Effector memory CD4-positive, alpha-beta T cell (primary cell): ENCODE measurements around the gene TPPP.

Experiments
- DNase-seq, 3 donors: peaks; one replicate each; pipeline ENCODE4 v3.0.0-alpha.2; 2020
- H3K27ac ChIP-seq: 2 replicates; pipeline ENCODE4 v1.7.0; 2013; ENCODE audit warnings: mild to moderate bottlenecking, low read length, moderate library complexity; ENCODE audit not compliant: insufficient read depth, poor library complexity, severe bottlenecking
- H3K27me3 ChIP-seq: replicated peaks from 2 replicates; pipeline ENCODE4 v1.7.0; 2013; ENCODE audit warnings: mild to moderate bottlenecking, low read length; ENCODE audit not compliant: insufficient read depth, control insufficient read depth, poor library complexity, severe bottlenecking
- H3K36me3 ChIP-seq: 2 replicates; pipeline ENCODE4 v1.7.0; 2013; ENCODE audit warnings: mild to moderate bottlenecking, low read length, moderate library complexity; ENCODE audit not compliant: control insufficient read depth, insufficient read depth
- H3K4me1 ChIP-seq: 2 replicates; pipeline ENCODE4 v1.7.0; 2013; ENCODE audit warnings: low read length, mild to moderate bottlenecking; ENCODE audit not compliant: control insufficient read depth, insufficient read depth, poor library complexity, severe bottlenecking
- H3K4me3 ChIP-seq: 2 replicates; pipeline ENCODE4 v1.7.0; 2013; ENCODE audit warnings: low read length, low read depth, mild to moderate bottlenecking; ENCODE audit not compliant: insufficient read depth, poor library complexity, severe bottlenecking
- H3K9me3 ChIP-seq: 2 replicates; pipeline ENCODE4 v1.7.0; 2013; ENCODE audit warnings: mild to moderate bottlenecking, low read length, moderate library complexity; ENCODE audit not compliant: control insufficient read depth

The TPPP gene

DNA sequence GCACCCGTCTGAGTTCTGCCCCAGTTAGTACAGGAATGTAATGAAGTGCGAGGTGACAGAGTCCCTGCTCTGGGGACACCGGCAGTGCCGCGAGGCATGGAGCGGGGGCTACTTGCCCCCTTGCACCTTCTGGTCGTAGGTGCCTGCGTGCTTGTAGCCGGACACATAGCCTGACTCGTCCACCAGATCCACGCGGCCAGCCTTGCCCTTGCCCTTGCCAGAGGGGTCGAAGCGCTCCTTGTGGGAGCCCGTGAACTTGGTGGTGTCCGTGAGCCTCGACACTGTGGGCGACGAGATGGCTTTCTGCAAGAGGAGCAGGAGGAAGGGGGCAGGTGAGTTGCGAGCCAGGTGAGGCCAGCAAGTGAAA, 28.2 kb downstream of the TPPP start:
- Histone ChIP-seq H3K4me1 (no peaks in the 10 kb centered on the region), H3K4me3 (no peak overlapping the region), H3K9me3 (no peaks in the 10 kb centered on the region), H3K27ac (no peak overlapping the region), H3K27me3 (no peaks in the 10 kb centered on the region), H3K36me3 (peaks cover 31% of the 10 kb centered on the region)
- no peak for DNase-seq

DNA sequence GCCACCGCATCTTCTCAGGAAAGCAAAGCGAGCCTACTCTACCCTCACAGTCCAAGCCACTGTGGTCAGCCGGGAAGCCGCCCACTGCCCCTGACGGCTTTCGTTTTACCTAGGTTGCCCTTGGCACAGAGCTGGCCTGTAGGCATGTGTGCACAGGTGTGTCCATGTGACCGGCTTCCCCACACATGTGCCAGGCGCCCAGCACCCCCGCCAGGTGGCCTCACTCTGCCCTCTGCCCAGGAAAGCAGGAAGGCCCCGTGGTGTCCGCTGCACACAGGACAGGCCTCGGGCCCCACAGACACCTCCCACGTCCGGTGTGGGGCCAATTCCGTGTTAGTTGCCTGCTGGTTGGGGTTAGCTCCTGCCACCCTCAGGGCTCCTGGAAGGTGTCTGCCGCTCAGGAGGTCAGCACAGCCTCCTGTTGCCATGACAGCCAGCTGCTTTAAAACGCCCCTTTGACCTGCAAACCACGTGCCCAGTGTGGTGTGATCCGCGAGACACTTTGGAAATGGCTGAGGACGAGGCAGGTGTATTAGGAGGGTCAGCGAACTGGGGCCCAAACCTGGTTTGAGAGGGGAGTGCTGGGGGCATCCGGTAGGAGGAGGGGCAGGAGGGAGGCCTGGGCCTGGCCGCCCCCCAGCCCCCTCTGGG, 28.7 kb downstream of the TPPP start:
- H3K9me3 ChIP-seq, result no peaks in the 10 kb centered on the region
- no peaks in the 10 kb centered on the region for H3K4me1 ChIP-seq
- no peaks in the 10 kb centered on the region for H3K27me3 ChIP-seq
- DNase-seq, result no peak
- peaks cover 31% of the 10 kb centered on the region for H3K36me3 ChIP-seq
- H3K4me3 ChIP-seq, result no peak overlapping the region
- H3K27ac ChIP-seq, result no peak overlapping the region

DNA sequence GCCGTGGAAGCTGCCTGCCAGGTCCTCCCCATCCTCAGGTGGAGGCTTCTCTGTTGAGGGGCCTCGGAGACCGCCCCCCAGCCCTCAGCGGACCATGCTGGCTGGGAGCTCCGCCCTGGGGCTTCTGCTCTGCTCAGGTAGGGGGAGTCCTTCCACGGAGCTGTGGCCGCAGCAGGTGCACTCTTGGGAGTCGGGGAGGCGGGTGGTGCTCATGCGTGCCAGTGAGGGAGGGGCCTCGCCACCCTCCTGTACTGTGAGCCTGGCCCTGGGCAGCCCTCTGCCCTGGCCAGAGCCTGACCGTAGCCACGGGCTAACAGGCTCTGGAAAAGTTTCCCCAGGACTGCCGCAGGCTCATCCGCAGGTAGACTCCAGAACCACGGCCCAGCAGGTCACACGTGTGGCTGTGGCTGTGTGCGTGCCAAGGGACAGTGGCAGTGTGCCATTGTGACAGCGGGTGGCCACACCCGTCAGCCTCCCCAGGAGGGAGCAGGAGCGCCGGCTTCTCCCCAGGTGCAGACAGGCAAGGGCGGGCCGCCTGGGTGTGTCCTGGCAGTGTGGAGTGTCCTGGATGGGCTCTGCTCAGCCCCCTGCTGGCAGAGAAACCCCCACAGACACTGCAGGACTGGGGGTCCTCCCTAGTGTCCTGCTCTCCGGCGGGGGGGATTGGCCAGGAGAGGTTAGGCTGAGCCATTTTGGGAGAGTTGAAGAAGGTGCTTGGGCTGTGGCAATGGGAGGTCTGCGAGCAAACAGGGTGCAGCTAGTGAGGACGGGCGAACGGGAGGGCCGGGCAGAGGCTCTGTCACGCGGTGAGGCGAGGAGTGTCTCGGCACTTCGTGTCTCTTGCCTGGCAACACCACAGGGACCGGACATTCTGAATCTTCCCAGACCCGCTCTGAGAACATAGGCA, 29.5 kb downstream of the TPPP start:
- no peak overlapping the region for H3K4me3 ChIP-seq
- peaks cover 31% of the 10 kb centered on the region for H3K36me3 ChIP-seq
- no peaks in the 10 kb centered on the region for H3K9me3 ChIP-seq
- no peaks in the 10 kb centered on the region for H3K4me1 ChIP-seq
- no peak overlapping the region for H3K27ac ChIP-seq
- H3K27me3 ChIP-seq, result no peaks in the 10 kb centered on the region
- DNase-seq, result no peak

DNA sequence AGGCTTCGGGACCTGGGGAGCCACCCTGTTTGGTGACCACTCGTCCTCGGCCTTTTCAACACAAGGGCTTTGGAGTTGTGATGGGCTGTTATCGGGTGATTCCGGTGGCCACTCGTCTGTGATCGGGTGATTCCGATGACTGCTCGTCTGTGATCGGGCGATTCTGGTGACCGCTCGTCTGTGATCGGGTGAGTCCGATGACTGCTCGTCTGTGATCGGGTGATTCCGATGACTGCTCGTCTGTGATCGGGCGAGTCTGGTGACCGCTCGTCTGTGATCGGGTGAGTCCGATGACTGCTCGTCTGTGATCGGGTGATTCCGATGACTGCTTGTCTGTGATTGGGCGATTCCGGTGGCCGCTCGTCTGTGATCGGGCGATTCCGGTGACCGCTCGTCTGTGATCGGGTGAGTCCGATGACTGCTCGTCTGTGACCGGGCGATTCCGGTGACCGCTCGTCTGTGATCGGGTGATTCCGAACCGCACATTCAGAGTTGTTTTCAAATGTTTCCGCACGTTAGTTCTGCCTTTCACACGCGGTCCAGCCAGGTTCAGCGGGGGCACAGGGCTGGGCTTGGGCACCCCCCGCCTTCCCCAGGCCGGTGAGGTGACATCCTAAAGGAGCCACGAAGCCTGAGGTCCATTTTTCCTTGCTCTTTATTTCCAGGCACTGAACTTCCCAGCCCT, 30.3 kb downstream of the TPPP start:
- no peak for DNase-seq
- Histone ChIP-seq H3K9me3 (peaks cover 3% of the 10 kb centered on the region), H3K27ac (no peak overlapping the region), H3K27me3 (no peaks in the 10 kb centered on the region), H3K36me3 (peaks cover 32% of the 10 kb centered on the region), H3K4me3 (no peak overlapping the region), H3K4me1 (no peaks in the 10 kb centered on the region)

- H3K27me3 ChIP-seq, result no peaks in the 10 kb centered on the region
- DNase-seq, result no peak
- peaks cover 7% of the 10 kb centered on the region for H3K9me3 ChIP-seq
- peaks cover 35% of the 10 kb centered on the region for H3K36me3 ChIP-seq
- no peaks in the 10 kb centered on the region for H3K4me1 ChIP-seq
- H3K27ac ChIP-seq, result no peak overlapping the region
- no peak overlapping the region for H3K4me3 ChIP-seq
Observed at GRCh38 chr5:661891-662750, 31.0 kb downstream of the TPPP start.

DNA sequence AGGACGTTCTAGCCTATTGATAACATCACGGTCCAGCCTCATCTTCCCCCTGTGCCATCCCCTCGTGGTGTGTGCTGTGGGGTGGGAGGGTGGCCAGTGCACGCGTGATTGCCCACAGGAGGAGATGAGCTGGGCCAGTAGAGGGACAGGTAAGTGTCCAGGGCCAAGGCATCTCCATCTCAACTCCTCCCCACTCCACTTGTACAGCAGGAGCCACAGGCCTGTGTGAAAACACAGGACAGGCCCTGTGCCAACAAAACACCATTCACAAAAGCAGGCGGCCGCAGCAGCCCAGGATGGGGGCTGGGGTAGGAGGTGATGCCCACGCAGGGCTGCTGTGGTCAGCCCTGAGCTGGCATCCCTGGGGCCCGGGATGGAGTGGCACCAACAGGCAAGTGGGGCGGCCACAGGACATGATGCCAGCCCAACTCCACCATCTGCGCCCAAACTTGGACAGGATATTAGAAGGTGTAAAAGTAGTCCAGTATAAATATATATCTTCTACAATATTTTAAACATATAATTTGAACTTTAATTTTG, 32.6 kb downstream of the TPPP start:
- peaks cover 35% of the 10 kb centered on the region for H3K36me3 ChIP-seq
- H3K9me3 ChIP-seq, result peaks cover 7% of the 10 kb centered on the region
- DNase-seq, result no peak
- H3K4me3 ChIP-seq, result no peak overlapping the region
- no peaks in the 10 kb centered on the region for H3K27me3 ChIP-seq
- H3K27ac ChIP-seq, result no peak overlapping the region
- H3K4me1 ChIP-seq, result no peaks in the 10 kb centered on the region

DNA sequence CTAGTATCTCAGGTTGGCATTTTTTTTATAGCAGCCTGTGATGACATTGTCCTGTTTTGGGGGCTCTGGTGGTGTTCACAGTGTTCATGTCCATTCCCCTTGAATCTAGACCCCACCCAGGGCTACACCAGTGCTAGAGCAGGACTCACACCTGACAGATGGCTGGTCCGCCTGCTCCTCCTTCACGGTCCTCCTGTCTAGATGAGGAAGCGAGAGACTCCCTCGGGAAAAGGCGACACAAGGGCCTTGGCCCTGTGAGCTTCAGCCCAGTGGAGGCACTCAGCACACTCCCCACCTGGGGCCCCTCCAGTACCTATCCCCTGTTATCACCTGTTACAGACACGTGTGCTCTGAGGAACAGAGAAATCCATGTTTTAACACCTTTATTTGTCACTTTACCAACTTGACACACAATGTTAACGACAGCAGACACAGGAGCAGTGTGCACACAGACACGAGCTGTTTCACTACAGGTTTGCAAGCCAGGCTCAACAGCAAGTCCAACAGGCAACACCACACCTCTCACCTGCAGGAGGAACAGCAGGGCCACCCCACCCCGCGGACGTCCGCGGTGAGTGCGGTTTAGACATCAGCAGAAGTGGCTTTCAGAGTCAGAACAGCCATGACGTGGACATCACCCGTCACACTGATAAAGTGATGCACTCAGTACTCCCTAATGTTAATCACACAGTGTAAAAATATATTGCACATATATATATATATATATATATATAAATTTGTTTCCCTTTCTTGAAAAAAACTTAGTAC, 33.5 kb downstream of the TPPP start:
- peaks cover 7% of the 10 kb centered on the region for H3K9me3 ChIP-seq
- no peak for DNase-seq
- H3K27ac ChIP-seq, result no peak overlapping the region
- peaks cover 33% of the 10 kb centered on the region for H3K36me3 ChIP-seq
- H3K27me3 ChIP-seq, result no peaks in the 10 kb centered on the region
- no peak overlapping the region for H3K4me3 ChIP-seq
- no peaks in the 10 kb centered on the region for H3K4me1 ChIP-seq

- no peak for DNase-seq
- Histone ChIP-seq H3K9me3 (peaks cover 7% of the 10 kb centered on the region), H3K4me3 (no peak overlapping the region), H3K4me1 (no peaks in the 10 kb centered on the region), H3K27ac (no peak overlapping the region), H3K27me3 (no peaks in the 10 kb centered on the region), H3K36me3 (peaks cover 22% of the 10 kb centered on the region)
Observed at GRCh38 chr5:658103-658502, 35.0 kb downstream of the TPPP start.

GRCh38 chr5:657570-657969, 35.6 kb downstream of the TPPP start:
- no peak overlapping the region for H3K27ac ChIP-seq
- H3K27me3 ChIP-seq, result no peaks in the 10 kb centered on the region
- H3K4me1 ChIP-seq, result no peaks in the 10 kb centered on the region
- H3K9me3 ChIP-seq, result peaks cover 7% of the 10 kb centered on the region
- no peak overlapping the region for H3K4me3 ChIP-seq
- H3K36me3 ChIP-seq, result peaks cover 24% of the 10 kb centered on the region
- DNase-seq, result no peak
